Stimulated activated CD4-positive, alpha-beta T cell treated with anti-CD3 and anti-CD28 coated beads, Interleukin-1b, Interleukin-23, amount 100 ng/mL, for 48 hours (primary cell): Measurements from ENCODE around the gene EXOC4.

Experiments
- DNase-seq: peaks from one replicate; pipeline ENCODE4 v3.0.0-alpha.2; 2020

Gene EXOC4

DNA sequence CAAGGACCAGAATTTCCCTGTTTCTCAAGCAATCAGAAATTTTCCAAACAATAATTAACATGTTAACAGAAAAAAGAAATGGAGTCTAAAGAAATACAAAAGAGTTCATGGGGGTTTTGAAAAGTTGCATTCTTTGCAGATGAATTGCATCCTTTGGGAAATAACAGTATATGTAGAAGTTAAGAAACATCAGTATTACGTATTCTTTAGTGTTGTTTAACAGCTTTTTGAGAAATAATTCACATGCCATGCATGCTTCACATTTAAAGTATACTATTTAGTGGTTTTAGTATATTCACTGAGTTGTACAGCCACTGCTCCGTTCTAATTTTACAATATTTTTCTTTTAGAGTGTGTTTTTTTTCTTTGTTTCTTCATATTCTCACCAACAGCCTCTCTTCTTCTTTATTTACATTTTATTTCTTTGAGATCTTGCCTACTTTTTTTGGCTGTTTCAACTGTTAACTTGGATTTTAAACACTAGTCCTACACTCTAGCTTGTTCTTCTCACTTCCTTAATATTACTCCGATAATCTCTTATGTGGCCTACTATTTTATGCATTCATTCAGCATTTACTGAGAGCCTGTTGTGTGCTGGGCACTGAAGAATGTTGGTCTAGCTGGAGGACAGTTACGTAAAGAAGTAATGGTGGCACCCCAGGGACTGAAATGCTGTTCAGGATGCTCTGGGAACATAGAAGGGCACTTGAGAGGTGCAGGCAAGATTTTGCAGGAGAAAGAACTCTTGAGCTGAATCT is 330.1 kb downstream of the EXOC4 start:
- no peak for DNase-seq

- DNase-seq, result no peak
Measured at GRCh38 chr7:133583545-133584171, 330.8 kb downstream of the EXOC4 start.

DNA sequence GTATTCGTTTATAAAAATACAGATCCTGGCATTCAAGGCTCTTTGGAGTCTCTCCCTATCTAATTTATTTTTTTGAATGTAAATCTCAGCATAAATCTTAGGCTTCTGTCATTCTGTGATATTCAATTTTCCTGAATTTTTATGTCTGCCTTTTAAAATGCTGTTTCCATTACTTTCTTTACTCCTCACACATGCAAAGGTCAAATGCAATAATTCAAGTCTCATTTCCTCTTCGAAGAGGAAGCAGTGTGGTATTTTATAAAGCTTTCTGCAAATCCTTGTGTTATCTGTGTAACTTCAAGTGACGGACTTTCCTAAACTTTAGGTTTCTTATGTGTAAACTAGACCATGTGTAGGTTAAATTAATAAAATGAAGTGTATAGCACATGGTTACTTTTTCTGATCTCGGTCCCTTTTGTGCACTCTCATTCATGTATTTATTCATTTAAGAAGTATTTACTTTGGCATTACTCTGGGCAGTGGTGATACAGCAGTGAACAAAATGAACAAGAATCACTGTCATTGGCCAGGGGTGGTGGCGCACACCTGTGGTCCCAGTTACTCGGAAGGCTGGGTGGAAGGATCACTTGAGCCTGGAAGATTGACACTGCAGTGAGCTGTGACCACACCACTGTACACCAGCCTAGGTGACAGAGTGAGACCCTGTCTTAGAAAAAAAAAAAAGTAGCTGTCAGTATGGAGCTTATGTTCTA is 332.2 kb downstream of the EXOC4 start:
- no peak for DNase-seq

DNA sequence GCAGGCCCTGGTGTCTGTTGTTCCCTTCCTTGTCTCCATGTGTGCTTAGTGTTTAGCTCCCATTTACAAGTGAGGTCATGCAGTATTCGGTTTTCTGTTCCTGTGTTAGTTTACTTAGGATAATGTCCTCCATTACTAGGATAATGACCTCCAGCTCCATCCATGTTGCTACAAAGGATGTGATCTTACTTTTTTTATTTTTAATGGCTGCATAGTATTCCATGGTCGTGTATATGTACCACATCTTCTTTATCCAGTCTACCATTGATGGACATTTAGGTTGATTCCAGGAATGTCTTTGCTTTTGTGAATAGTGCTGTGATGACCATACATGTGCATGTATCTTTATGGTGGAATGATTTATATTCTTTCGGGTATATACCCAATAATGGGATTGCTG is 333.4 kb downstream of the EXOC4 start:
- no peak for DNase-seq

- DNase-seq, result no peak
Measured at GRCh38 chr7:133587903-133588302, 335.0 kb downstream of the EXOC4 start.

DNA sequence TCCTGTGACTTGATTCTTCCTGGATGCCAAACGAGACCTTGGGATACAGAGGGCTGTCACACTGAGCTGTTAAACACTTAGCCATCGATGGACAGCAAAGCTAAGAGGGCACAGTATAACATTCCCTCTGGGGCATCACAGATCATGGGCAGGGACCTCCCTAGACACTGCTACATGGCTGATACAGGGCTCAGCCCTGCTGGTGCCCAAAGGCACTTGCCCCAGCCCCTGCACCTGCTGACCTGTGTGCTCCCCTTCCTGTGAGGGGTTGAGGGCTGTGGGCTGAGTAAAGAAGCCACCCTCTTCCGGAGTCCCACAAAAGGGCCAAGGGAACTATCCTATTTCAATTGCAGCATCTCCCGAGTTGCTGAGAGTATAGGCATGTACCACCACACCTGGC is 337.9 kb downstream of the EXOC4 start:
- no peak for DNase-seq

GRCh38 chr7:133591704-133592340 is 338.9 kb downstream of the EXOC4 start:
- DNase-seq, result no peak

DNA sequence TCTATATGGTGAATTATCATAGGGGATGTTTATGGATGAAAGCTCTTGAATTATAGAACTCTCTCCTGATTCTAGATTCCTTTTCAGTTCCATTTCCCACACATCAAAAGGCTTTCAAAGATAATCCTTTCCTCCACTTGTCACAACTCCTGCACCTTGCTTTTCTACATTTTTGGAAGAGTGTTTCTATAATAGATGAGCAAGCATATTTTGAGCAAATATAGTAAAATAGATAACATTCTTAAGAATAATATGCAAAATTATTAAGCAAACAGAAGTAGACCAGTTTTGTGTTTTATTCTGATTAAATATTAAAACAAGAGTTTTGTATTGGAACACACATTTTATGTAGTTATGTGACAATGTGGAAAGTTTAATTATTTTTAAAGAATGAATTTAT is 340.7 kb downstream of the EXOC4 start:
- DNase-seq, result no peak

- no peak for DNase-seq
Measured at GRCh38 chr7:133601617-133602016, 348.7 kb downstream of the EXOC4 start.

DNA sequence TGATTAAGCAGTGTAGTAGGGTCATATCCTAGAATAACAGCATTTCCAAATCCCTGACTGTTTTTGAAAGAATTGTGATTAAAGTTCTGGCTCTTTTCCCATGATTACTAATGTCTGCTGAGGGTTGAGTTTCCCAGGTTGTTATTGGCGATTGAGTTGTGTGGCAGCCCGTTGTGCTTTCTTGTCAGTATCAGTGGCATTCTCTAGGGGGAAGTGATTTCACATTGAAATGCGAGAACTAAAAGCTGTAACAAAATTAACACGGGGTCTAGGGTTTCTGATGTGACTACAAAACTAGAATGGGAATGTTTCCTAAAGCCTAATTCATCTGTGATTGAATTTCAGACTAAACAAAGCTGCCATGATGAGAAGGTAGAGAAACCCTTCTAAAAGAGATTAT is 349.4 kb downstream of the EXOC4 start:
- no peak for DNase-seq

- DNase-seq, result no peak
Measured at GRCh38 chr7:133606991-133607390, 354.1 kb downstream of the EXOC4 start.

GRCh38 chr7:133609806-133610205 is 356.9 kb downstream of the EXOC4 start:
- no peak for DNase-seq

DNA sequence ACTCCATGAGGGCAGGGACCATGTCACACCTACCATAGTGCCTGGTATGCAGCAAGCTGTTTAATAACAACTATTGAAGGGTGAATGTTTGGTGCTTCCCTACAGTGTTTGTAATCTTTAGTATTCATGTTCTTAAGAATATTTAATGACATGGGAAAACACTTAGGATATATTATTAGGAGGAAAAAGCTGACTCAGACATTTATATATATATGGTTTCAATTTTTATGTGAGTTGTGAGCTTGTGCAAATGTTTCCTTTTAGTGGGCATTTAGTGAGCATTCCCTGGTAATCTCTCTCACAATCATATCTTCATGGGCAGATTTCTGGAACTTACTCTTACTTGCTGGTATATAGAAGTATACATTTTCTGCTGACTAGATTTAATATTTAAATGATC is 359.1 kb downstream of the EXOC4 start:
- DNase-seq, result no peak

DNA sequence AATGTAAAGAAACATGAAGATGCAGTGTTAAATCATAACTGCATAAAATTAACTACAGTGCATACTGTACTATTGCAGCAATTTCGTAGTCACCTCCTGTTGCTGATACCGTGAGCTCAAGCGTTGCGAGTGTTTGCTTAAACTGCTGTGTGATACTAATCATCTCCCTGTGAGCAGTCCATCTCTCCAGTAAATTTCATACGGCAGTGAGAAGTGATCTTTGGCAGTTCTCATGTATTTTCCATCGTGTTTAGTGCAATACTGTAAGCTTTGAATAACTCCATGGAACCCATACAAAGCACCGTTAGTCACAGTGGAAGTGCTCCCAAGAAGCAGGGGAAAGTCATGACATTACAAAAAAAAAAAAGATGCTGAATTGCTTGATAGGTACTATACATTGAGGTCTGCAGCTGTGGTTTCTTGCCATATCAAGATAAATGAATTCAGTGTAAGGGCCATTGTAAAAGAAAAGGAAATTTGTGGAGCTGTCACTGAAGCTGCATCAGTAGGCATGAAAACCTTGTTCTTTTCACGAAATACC is 360.4 kb downstream of the EXOC4 start:
- no peak for DNase-seq

GRCh38 chr7:133614251-133614650 is 361.4 kb downstream of the EXOC4 start:
- DNase-seq, result no peak

GRCh38 chr7:133618970-133619369 is 366.1 kb downstream of the EXOC4 start:
- DNase-seq, result no peak

GRCh38 chr7:133619491-133619890 is 366.6 kb downstream of the EXOC4 start:
- DNase-seq, result no peak

GRCh38 chr7:133623721-133624120 is 370.8 kb downstream of the EXOC4 start:
- no peak for DNase-seq

DNA sequence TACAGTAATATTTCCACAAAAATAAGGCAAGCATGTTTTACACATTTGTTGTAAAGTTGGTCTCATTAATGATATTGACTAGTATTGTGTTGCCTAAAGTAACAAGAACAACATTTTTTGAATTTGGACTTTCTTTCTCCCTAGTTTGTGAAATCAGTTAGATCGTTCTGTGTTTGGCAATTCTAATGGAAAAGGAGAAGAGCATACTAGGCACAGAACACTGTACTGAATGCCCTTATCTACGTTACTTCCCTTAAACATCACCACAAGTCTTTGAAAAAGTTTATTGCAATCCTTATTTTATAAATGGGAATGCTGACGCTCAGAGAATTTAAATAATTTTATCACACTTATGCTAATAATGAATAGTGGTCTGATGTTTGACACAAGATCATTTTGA is 372.2 kb downstream of the EXOC4 start:
- DNase-seq, result no peak

DNA sequence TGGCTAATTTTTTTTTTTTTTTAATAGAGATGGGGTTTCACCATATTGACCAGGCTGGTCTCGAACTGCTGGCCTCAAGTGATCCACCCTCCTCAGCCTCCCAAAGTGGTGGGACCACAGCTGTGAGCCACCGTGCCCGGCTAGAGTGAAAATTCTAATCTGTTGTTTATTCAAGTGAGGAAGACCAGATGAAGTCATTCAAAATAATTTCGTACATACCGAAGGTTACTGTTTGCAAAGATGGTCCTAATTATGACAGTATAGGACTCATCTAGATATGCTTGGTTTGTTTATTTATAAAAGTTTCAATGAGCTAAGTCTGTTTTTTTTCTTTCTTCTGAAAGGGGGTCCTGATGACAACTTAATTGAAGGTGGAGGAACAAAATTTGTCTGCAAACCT is 376.8 kb downstream of the EXOC4 start:
- no peak for DNase-seq

DNA sequence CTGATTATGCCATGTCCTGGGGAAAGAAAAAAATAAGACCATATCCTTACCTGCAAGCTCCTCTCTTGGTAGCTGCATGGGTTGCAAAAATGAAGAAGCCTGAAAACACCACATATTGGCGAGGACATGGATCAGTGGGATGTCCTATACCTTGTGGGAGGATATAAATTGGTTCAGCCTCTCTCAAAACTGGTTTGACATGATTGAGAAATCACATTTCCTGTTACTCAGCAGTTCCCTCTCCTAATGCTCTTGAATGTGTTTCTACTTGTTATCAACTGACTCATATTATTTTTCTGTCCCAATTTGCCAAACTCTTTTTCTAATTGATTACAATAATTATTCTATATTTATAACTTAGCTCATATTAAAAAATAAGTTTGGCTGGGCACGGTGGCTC is 380.2 kb downstream of the EXOC4 start:
- no peak for DNase-seq

DNA sequence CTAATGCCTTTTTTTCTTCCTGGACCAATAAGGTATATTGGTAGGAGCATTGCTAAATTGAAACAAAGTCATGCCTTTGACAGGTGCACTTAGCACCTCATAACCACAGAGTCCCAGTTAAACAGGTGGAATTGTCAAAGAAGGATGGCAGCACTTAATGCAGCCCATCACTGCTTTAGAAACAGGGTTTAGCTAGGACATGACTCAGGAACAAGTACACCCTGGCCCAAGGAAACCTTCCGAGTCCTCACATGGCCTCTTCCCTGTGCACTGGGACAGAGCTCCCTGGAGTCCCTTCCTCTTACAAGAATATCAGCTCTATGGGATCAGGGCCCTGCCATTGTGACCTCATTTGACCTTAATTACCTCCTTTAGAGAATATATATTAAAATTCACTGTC is 382.7 kb downstream of the EXOC4 start:
- DNase-seq, result no peak

DNA sequence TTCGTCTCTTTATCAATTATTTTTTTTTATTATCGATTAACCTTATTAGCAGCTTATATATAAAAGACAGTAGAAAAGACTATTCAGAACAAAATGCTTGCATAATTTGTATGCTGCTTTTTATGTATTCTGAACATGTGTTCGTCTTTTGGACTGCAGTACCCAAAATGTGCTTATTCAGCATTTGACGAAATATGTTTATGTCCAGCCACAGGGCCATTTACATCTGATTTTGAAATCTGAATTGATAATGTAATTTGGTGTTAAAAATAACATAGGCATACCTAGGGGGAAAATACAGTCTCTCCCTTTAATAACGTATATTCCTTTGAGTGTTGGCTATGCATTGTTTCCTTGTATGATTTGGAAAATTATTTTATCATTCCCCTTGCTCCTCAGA is 386.0 kb downstream of the EXOC4 start:
- DNase-seq, result no peak
